HUES64 (cell line): Measurements from ENCODE around the gene TGFB1.

Source experiments
- H3K27ac ChIP-seq: 2 replicates; pipeline ENCODE4 v1.7.0; 2013; ENCODE audit warnings: low read depth, low read length, inconsistent platforms
- H3K27me3 ChIP-seq: 2 replicates; pipeline ENCODE4 v1.6.1; 2013; ENCODE audit warnings: mild to moderate bottlenecking, low read length; ENCODE audit not compliant: insufficient read depth
- H3K36me3 ChIP-seq: 2 replicates; pipeline ENCODE4 v1.6.1; 2013; ENCODE audit warnings: mild to moderate bottlenecking, low read length; ENCODE audit not compliant: insufficient read depth
- H3K4me1 ChIP-seq: 2 replicates; pipeline ENCODE4 v1.6.1; 2013; ENCODE audit warnings: mild to moderate bottlenecking, low read length, moderate library complexity; ENCODE audit not compliant: insufficient read depth
- H3K4me3 ChIP-seq: 2 replicates; pipeline ENCODE4 v1.5.1; 2013; ENCODE audit warnings: mild to moderate bottlenecking, low read length, moderate library complexity
- H3K9ac ChIP-seq: 2 replicates; pipeline ENCODE4 v1.6.1; 2013; ENCODE audit warnings: mild to moderate bottlenecking, low read depth, low read length
- H3K9me3 ChIP-seq: 2 replicates; pipeline ENCODE4 v1.6.1; 2013; ENCODE audit warnings: low read depth, low read length; ENCODE audit not compliant: insufficient read depth
- WGBS: fragments of 150-250, 120-280 bp; methylation state at CpG from one replicate; pipeline ENCODE4 v1.1.7; 2013; ENCODE audit warnings: missing lambda C conversion rate; 5-methylcytosine and 5-hydroxymethylcytosine counted together

TGFB1 gene

DNA sequence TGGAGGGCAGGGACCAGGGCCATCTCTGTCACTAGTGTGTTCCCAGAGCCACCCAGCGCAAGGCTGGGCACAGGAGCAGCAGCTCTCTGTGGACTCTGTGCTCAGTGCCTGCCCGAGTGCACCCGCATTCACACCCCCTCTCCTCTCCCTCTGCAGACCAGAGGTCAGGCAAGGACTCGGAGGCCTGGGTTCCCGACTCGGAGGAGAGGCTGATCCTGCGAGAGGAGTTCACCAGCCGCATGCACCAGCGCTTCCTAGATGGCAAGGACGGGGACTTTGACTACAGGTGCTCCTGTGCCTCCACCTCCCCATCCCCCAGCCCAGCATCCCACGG lies 33.6 kb downstream of the TGFB1 start:
- WGBS = 94% methylated on average over 11 of the region's 11 CpGs
- Histone ChIP-seq H3K36me3 (peaks cover 56% of the 10 kb centered on the region), H3K9me3 (no peaks in the 10 kb centered on the region), H3K9ac (no peak overlapping the region), H3K27me3 (no peaks in the 10 kb centered on the region), H3K4me1 (peaks cover 29% of the 10 kb centered on the region), H3K4me3 (no peak overlapping the region), H3K27ac (no peak overlapping the region)

DNA sequence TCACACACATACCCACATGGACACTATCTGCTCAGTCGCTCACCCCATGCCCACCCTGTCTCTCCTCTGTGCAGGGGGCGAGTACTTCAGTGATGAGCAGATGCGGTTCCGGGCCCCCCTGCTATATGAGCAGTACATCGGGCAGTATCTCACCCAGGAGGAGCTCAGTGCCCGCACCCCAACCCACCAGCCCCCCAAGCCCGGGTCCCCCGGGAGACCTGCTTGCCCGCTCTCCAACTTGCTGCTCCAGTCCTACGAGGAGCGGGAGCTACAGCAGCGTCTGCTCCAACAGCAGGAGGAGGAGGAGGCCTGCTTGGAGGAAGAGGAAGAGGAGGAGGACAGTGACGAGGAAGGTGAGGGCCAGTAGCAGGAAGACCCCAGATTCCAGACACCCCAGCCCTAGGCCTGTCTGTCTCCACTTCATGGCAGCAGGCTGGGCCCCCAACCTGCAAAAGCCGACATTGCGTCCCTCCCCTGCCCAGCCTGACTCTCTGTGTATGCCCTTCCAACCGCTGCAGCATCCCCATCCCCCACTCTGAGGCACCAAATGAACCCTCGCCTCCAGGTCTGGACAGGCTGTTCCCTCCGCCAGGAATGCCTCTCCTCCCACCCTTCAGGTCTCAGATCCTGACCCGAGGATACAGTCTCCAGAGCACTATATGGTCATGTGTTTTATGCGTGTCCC lies 34.1 kb downstream of the TGFB1 start:
- no peak overlapping the region for H3K27ac ChIP-seq
- H3K36me3 ChIP-seq = peaks cover 58% of the 10 kb centered on the region
- H3K4me3 ChIP-seq = no peak overlapping the region
- no peaks in the 10 kb centered on the region for H3K9me3 ChIP-seq
- peaks cover 27% of the 10 kb centered on the region for H3K4me1 ChIP-seq
- H3K27me3 ChIP-seq = no peaks in the 10 kb centered on the region
- H3K9ac ChIP-seq = no peak overlapping the region
- WGBS = 87% methylated on average over 20 of the region's 20 CpGs

DNA sequence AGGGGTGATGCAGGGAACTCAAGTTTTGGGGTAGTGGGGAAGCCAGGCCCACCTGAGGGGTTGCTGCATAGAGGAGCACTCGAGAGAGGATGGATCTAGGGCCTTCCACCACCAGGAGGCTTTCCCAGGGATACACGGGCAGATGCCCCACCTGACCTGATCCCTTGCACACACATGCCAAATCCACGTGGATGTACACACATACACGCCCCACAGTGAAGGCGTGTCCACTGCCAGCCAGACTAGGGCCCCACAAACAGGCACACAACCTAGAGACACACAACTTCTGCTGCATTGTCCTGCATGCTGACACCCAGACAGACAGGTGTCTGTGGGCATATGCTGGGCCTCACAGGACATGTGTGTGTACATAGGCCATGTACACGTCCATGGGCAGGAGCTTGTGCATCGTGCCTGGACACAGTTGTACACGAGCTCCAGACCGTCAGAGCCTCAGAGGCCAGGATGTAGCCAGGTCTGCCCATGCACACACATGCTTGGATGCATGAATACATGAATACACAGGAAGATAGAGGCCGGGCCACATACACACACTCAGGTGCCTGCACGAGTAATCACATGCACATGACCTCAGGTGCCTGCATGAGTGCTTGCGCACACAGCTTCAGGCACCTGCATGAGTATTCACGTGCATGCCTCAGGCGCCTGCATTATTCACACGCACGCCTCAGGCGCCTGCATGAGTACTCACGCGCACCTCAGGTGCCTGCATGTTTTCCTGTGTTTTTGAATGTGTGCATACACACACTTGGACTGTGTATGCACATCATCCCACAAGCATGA lies 34.8 kb downstream of the TGFB1 start:
- WGBS = 93% methylated on average over 19 of the region's 19 CpGs
- H3K27ac ChIP-seq = no peak overlapping the region
- H3K36me3 ChIP-seq = peaks cover 65% of the 10 kb centered on the region
- H3K9ac ChIP-seq = no peak overlapping the region
- H3K9me3 ChIP-seq = no peaks in the 10 kb centered on the region
- no peaks in the 10 kb centered on the region for H3K27me3 ChIP-seq
- no peak overlapping the region for H3K4me3 ChIP-seq
- H3K4me1 ChIP-seq = peaks cover 20% of the 10 kb centered on the region

DNA sequence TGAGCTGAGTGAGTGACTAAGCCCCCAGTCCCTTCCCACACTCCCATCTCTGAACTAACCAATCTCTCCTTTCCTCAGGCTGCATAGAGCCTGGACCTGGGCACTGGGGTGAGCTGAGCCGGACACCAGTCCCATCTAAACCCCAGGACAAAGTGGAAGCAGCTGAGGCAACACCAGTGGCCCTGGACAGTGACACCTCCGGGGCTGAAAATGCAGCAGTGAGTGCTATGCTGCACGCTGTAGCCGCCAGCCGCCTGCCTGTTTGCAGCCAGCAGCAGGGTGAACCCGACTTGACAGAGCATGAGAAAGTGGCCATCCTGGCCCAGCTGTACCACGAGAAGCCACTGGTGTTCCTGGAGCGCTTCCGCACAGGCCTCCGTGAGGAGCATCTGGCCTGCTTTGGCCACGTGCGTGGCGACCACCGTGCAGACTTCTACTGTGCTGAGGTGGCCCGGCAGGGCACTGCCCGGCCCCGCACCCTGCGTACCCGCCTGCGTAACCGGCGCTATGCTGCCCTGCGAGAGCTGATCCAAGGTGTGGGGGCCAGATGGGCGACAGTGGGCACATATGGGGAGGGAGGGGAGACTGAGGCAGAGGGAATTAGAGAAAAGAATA lies 37.3 kb downstream of the TGFB1 start:
- no peaks in the 10 kb centered on the region for H3K27me3 ChIP-seq
- H3K4me3 ChIP-seq = no peak overlapping the region
- H3K27ac ChIP-seq = no peak overlapping the region
- no peaks in the 10 kb centered on the region for H3K9me3 ChIP-seq
- WGBS = 96% methylated on average over 24 of the region's 24 CpGs
- H3K36me3 ChIP-seq = peaks cover 76% of the 10 kb centered on the region
- H3K4me1 ChIP-seq = no peaks in the 10 kb centered on the region
- no peak overlapping the region for H3K9ac ChIP-seq

DNA sequence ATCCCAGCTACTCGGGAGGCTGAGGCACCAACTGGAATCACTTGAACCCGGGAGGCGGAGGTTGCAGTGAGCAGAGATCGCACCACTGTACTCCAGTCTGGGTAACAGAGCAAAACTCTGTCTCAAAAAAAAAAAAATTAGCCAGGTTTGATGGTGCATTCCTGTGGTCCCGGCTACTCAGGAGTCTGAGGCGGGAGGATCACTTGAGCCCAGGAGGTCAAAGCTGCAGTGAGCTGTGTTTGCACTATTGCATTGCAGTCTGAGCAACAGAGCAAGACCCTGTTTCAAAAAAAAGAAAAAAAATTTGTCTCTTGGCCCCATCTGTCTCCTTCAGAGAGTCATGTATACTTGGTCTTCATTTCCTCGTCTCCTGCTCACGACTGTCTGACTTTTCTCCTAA lies 42.1 kb downstream of the TGFB1 start:
- H3K4me1 ChIP-seq = peaks cover 5% of the 10 kb centered on the region; the same call in 1 of the 2 replicates
- H3K9me3 ChIP-seq = no peaks in the 10 kb centered on the region
- peak overlapping the region; percentile 71; the same call in 1 of the 2 replicates for H3K4me3 ChIP-seq
- 96% methylated on average over 8 of the region's 8 CpGs for WGBS
- H3K27me3 ChIP-seq = no peaks in the 10 kb centered on the region
- H3K36me3 ChIP-seq = peaks cover 53% of the 10 kb centered on the region
- no peak overlapping the region for H3K9ac ChIP-seq
- H3K27ac ChIP-seq = no peak overlapping the region

DNA sequence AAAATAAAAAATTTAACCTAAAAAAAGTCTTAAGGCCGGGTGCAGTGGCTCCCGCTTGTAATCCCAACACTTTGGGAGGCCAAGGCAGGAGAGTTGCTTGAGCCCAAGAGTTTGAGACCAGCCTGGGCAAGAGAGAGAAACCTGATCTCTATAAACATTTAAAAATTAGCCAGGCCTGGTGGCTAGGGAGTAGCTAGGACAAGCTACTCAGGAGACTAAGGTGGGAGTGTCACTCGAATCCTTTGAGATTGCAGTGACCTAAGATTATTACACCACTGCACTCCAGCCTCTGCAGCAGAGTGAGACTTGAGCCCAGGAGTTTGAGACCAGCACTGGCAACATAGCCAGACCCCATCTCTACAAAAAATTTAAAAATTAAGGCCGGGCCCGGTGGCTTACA lies 42.6 kb downstream of the TGFB1 start:
- peaks cover 53% of the 10 kb centered on the region for H3K36me3 ChIP-seq
- peak overlapping the region; percentile 93; the same call in 1 of the 2 replicates for H3K9ac ChIP-seq
- H3K4me1 ChIP-seq = peaks cover 5% of the 10 kb centered on the region; the same call in 1 of the 2 replicates
- 79% methylated on average over 5 of the region's 5 CpGs for WGBS
- H3K27ac ChIP-seq = no peak overlapping the region
- peak overlapping the region; percentile 71 for H3K4me3 ChIP-seq
- H3K27me3 ChIP-seq = no peaks in the 10 kb centered on the region
- H3K9me3 ChIP-seq = no peaks in the 10 kb centered on the region

DNA sequence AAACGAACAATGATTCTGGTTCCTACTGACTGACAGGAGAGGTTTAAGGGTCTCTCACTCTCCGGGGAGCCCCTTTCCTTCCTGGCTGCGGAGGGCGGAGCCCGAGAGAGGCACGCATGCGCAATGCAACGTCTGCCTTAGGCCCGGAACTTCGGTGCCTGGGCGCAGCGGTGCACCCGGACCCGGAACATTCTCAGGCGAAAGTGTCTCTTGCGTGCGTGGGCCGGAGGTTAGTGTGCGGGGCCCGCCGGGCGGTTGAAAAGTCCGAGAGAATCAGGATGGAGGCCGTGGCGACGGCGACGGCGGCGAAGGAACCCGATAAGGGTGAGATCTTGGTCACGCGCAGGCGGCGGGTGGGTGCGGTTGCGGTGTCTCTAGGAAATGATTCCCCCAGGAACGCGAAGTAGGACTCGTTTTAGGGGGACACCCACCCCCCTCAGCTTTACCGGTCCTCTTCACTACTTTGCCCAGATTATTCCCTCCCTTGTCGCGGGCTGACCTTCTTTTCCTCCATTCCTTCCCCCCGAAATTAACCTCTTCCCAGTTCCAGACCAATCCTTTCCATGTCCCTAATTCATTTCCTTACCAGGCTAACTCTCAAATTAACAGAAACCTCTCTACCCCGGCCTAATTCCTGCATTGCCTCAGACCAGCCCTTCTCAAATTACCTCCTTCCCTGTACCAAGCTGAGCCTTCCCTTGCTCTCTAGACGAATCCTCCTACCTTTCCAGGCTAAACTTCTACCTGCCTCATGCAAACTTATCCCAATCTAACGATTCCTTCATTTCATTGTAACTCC lies 43.5 kb downstream of the TGFB1 start, which contains the start of gene CCDC97:
TSS of gene CCDC97 (plus strand) at position 140 of the 799 bp plus-strand sequence. CDS start at position 279, 139 bp downstream.
- Histone ChIP-seq H3K36me3 (peaks cover 52% of the 10 kb centered on the region), H3K9me3 (no peaks in the 10 kb centered on the region), H3K4me3 (peak within 1 kb of the TSS; percentile 71), H3K27me3 (no peaks in the 10 kb centered on the region), H3K9ac (peak within 1 kb of the TSS; percentile 93), H3K27ac (peak within 1 kb of the TSS; percentile 94), H3K4me1 (peaks cover 5% of the 10 kb centered on the region; the same call in 1 of the 2 replicates)
- WGBS = under 1% methylated on average over 47 of the region's 47 CpGs

DNA sequence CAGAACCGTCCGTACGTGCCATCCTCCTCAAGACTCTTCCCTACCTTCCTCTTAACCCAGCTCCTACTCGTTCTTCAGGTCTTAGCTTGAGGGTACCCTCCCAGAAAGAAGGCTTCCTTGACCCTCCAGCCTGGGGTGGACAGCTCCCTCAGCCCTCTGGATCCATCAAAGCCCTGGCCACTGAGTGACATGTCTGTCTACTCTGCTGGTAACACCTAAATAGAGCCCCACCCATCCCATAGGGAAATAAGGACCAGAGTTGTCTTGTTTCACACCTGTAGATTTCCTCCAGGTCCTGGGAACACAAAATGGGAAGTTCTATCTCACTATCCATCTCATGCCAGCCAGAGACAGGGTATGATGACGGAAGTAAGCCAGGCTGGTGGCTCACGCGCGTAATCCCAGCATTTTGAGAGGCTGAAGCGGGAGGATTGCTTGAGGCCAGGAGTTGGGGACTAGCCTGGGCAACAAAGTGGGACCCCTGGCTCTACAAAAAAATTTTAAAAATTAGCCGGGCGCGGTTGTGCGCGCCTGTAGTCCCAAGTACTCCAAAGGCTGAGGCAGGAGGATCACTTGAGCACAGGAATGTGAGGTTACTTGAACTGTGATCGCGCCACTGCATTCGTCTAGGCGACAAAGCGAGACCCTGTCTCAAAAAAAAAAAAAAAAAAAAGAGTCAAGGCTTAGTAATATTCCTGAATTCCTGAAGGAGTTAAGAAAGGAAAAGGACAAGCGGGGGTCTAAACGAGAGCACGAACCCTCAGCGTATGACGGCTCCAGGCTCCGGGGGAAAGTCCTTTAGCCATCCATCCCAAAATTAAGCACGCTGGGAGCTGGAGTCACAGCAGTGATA lies 44.3 kb downstream of the TGFB1 start:
- H3K4me3 ChIP-seq = peak overlapping the region; percentile 71
- no peaks in the 10 kb centered on the region for H3K9me3 ChIP-seq
- peak overlapping the region; percentile 93 for H3K9ac ChIP-seq
- H3K4me1 ChIP-seq = peaks cover 5% of the 10 kb centered on the region; the same call in 1 of the 2 replicates
- no peaks in the 10 kb centered on the region for H3K27me3 ChIP-seq
- peaks cover 56% of the 10 kb centered on the region for H3K36me3 ChIP-seq
- WGBS = 56% methylated on average over 26 of the region's 26 CpGs
- H3K27ac ChIP-seq = peak overlapping the region; percentile 94

DNA sequence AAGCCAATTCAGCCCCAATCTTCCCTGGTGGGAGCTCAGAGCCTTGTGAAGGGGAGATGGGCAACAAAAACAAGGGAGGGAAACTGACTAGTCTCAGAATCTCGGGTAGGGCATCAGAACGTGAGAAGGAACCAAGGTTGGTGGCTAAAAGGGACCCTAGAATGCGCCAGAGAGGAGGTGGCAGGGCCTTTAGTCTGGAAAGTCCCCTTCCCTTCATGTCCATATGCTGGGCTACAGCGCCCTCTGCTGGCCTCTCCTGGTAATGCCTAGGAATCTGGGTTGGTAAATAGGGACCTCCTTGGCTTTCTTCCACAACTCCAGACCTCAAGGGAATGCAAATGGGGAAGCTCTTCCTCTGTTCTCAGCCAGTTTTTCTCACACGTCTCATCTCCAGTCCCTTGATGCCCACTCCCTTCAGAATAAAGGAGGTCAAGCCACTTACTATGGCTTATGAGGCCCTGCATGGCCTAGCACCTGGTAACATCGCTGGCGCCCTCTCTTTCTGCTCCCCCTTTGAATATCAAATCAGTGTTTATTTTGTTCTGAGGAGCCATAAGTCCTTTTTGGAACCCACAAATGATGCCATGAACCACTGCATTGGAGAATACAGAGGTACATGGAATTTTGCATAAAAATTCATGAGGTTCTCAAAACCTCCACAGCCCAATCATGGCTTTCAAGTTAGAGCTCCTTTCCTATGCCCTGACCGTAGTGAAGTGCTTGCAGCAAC lies 45.1 kb downstream of the TGFB1 start:
- H3K4me1 ChIP-seq = peaks cover 5% of the 10 kb centered on the region; the same call in 1 of the 2 replicates
- peak overlapping the region; percentile 65 for H3K27ac ChIP-seq

More for the DNA sequence above, 45.1 kb downstream of the TGFB1 start:
- Histone ChIP-seq H3K9ac (no peak overlapping the region), H3K27me3 (no peaks in the 10 kb centered on the region), H3K9me3 (no peaks in the 10 kb centered on the region), H3K4me3 (no peak overlapping the region), H3K36me3 (peaks cover 57% of the 10 kb centered on the region)
- 40% methylated on average over 8 of the region's 8 CpGs for WGBS
